B cell (primary cell): ENCODE data around the gene QKI. TPM values are rescaled to one million over a fixed set of nuclear protein-coding genes. Genes with fewer than 3 reads are reported as not detected.

ENCODE experiments used
- ATAC-seq: fragments of 200-7000 bp; cut with Tn5 transposase; one replicate; pipeline ENCODE4 v1.10.0; 2021; ENCODE audit warnings: low read depth, mild to moderate bottlenecking, moderate number of reproducible peaks, moderate library complexity
- CTCF ChIA-PET: fragments of 350-600 bp; sonication (Branson Sonifier 250); formaldehyde crosslinking; loops from one replicate; lab custom pipeline; 2021; ENCODE audit warnings: antibody characterized with exemption, inconsistent platforms; lab: Charles Lee
- POLR2A ChIA-PET: fragments of 350-600 bp; sonication (Branson Sonifier 250); formaldehyde crosslinking; loops from one replicate; lab custom pipeline; 2021; ENCODE audit warnings: antibody characterized with exemption; lab: Charles Lee
- DNase-seq: peaks from one replicate; pipeline ENCODE4 v3.0.0; 2013
- H2AFZ ChIP-seq: 2 replicates; pipeline ENCODE4 v1.6.1; 2012; ENCODE audit warnings: mild to moderate bottlenecking, low read depth, low read length; ENCODE audit not compliant: insufficient read depth, poor library complexity, severe bottlenecking
- H3K27ac ChIP-seq, 2 donors: 1 replicate in 1 of 2; 2 replicates in 1 of 2; pipeline ENCODE4 v1.5.1; 2012 to 2013; ENCODE audit warnings: low read length in 2 of 2, mild to moderate bottlenecking in 2 of 2, moderate library complexity in 1 of 2
- H3K27me3 ChIP-seq, 4 experiments: fragments of 200-600 bp in 1 of 4; sonication (generic) in 1 of 4; replicated peaks in 1 of 4; 1 replicate in 2 of 4; 2 replicates in 2 of 4; pipeline versions ENCODE4 v1.6.1 to v1.7.0; 2013 to 2016; ENCODE audit warnings: low read length in 3 of 4, mild to moderate bottlenecking in 2 of 4, mixed read lengths in 1 of 4, moderate library complexity in 1 of 4; ENCODE audit not compliant: insufficient read depth in 4 of 4, control insufficient read depth in 3 of 4; ENCODE audit errors: control extremely low read depth in 1 of 4
- H3K36me3 ChIP-seq, 2 experiments: replicated peaks in 1 of 2; 1 replicate in 1 of 2; 2 replicates in 1 of 2; pipeline versions ENCODE4 v1.6.1 to v1.7.1; 2013; ENCODE audit warnings: low read length in 1 of 2; ENCODE audit not compliant: insufficient read depth in 2 of 2, control insufficient read depth in 1 of 2; ENCODE audit errors: control extremely low read depth in 1 of 2, extremely low read depth in 1 of 2
- H3K4me1 ChIP-seq, 2 donors: fragments of 200-600 bp in 1 of 2; sonication (generic) in 1 of 2; 1 replicate in 1 of 2; 2 replicates in 1 of 2; pipeline versions ENCODE4 v1.5.1 to v1.6.1; 2013 to 2017; ENCODE audit warnings: low read length in 2 of 2; ENCODE audit not compliant: control insufficient read depth in 2 of 2, insufficient read depth in 2 of 2
- H3K4me2 ChIP-seq: replicated peaks from 2 replicates; pipeline ENCODE3; 2012; ENCODE audit warnings: mild to moderate bottlenecking, low read depth, low read length; ENCODE audit not compliant: poor library complexity, severe bottlenecking
- H3K4me3 ChIP-seq, 5 experiments: fragments of 200-600 bp in 1 of 5; sonication (generic) in 1 of 5; 1 replicate in 3 of 5; 2 replicates in 2 of 5; pipeline versions ENCODE4 v1.5.1 to v1.7.0; 2011 to 2016; ENCODE audit warnings: low read length in 4 of 5, mild to moderate bottlenecking in 4 of 5, low read depth in 2 of 5, control low read depth in 1 of 5, moderate library complexity in 1 of 5; ENCODE audit not compliant: insufficient read depth in 1 of 5; ENCODE audit errors: control extremely low read depth in 1 of 5, extremely low read depth in 1 of 5
- H3K79me2 ChIP-seq: fragments of 200-600 bp; sonication (generic); one replicate; pipeline ENCODE4 v1.6.0; 2016; ENCODE audit warnings: low read length; ENCODE audit not compliant: control insufficient read depth, insufficient read depth
- H3K9ac ChIP-seq: fragments of 200-600 bp; sonication (generic); 2 replicates; pipeline ENCODE4 v1.6.1; 2017; ENCODE audit warnings: mild to moderate bottlenecking, low read length, moderate library complexity
- H3K9me3 ChIP-seq, 3 donors: one replicate each; pipeline versions ENCODE4 v1.6.1 to v1.7.1; 2013; ENCODE audit warnings: low read length in 2 of 3; ENCODE audit not compliant: control insufficient read depth in 2 of 3, insufficient read depth in 1 of 3; ENCODE audit errors: control extremely low read depth in 1 of 3
- H4K20me1 ChIP-seq: 2 replicates; pipeline ENCODE4 v1.6.0; 2012; ENCODE audit warnings: mild to moderate bottlenecking, low read length; ENCODE audit not compliant: insufficient read depth, control insufficient read depth, poor library complexity, severe bottlenecking
- H3K27ac Mint-ChIP-seq: one replicate; pipeline ENCODE4 v1.8.0; 2021; ENCODE audit warnings: mixed read lengths
- H3K27me3 Mint-ChIP-seq: one replicate; pipeline ENCODE4 v1.8.0; 2021; ENCODE audit warnings: mixed read lengths
- H3K4me1 Mint-ChIP-seq: one replicate; pipeline ENCODE4 v1.8.0; 2021; ENCODE audit warnings: mixed read lengths
- H3K4me3 Mint-ChIP-seq: one replicate; pipeline ENCODE4 v1.8.0; 2021; ENCODE audit warnings: mixed read lengths
- H3K9me3 Mint-ChIP-seq: one replicate; pipeline ENCODE4 v1.8.0; 2022; ENCODE audit warnings: mixed read lengths; ENCODE audit not compliant: insufficient read depth
- EZH2 ChIP-seq: IDR thresholded peaks from 2 replicates; pipeline ENCODE4 v1.6.1; 2012; ENCODE audit warnings: borderline replicate concordance, low read depth, mild to moderate bottlenecking, moderate library complexity, low read length; ENCODE audit not compliant: insufficient read depth, poor library complexity, severe bottlenecking
- WGBS: methylation state at CpG from one replicate; pipeline ENCODE4 v1.1.5; 2013; ENCODE audit warnings: missing lambda C conversion rate; ENCODE audit not compliant: insufficient coverage; 5-methylcytosine and 5-hydroxymethylcytosine counted together
- intact Hi-C: fragments of 100-400 bp; cut with micrococcal nuclease; formaldehyde crosslinking; loops from one replicate; pipeline ENCODE4 v1.10.0; 2022
- polyA plus RNA-seq: library from polyadenylated mRNA; depleted of rRNA; stranded (reverse); fragments of >200 nt; gene quantifications from 2 replicates; pipeline ENCODE4 v1.2.3, GENCODE V29; 2012
- total RNA-seq, 2 donors: library from RNA; stranded (reverse); fragments of 120-200 nt in 1 of 2; gene quantifications; 1 replicate in 1 of 2; 2 replicates in 1 of 2; pipeline versions ENCODE4 v1.2.3 to v1.2.4, GENCODE V29; 2013 to 2022
- TF ChIP-seq, protein P1 (sequence below): fragments of 200-600 bp; IDR thresholded peaks from one replicate; pipeline ENCODE4 v1.8.0; 2022; ENCODE audit warnings: antibody characterized with exemption, mild to moderate bottlenecking

Gene QKI
- total and polyA plus RNA-seq, 2 donors (not counting 1 experiment from before 2014, with no cell fraction given) = 38.8 to 79.5 TPM

DNA sequence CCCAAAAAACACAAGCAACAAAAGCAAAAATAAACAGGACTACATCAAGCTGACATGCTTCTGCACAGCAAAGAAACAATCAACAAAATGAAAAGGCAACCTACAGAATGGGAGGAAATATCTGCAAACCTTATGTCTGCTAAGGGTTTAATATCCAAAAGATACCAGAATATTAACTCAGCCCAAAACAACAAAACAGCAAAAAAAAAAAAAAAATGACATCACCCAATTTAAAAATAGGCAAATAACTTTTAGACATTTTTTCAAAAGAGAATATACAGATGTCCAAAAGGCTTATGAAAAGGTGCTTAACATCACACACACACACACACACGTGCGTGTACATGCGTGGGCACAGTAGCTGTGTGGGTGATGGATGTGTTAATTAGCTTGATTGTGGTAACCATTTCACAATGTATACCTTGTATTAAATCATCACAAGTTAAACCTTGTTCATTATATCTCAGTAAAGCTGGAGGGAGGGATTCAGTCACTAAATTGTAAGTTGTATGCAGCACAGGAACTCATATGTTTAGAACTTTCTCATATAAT lies 52.4 kb downstream of the QKI start:
- CTCF ChIA-PET = interaction anchor here (0.9 kb wide), 1 partner anchor 51 kb away, joined by 4 read pairs; no protein-coding TSS in a partner anchor
- POLR2A ChIA-PET = no interaction called here
- no peak overlapping the region for H3K4me3 Mint-ChIP-seq
- no peaks in the 10 kb centered on the region for H3K27me3 Mint-ChIP-seq
- peaks cover 0 to 3% of the 10 kb centered on the region in 2 experiments for H3K36me3 ChIP-seq
- no peaks in the 10 kb centered on the region for H3K4me1 ChIP-seq
- H3K27ac Mint-ChIP-seq = no peak overlapping the region
- no peak for TF ChIP-seq EZH2
- TF ChIP-seq, protein P1, sequence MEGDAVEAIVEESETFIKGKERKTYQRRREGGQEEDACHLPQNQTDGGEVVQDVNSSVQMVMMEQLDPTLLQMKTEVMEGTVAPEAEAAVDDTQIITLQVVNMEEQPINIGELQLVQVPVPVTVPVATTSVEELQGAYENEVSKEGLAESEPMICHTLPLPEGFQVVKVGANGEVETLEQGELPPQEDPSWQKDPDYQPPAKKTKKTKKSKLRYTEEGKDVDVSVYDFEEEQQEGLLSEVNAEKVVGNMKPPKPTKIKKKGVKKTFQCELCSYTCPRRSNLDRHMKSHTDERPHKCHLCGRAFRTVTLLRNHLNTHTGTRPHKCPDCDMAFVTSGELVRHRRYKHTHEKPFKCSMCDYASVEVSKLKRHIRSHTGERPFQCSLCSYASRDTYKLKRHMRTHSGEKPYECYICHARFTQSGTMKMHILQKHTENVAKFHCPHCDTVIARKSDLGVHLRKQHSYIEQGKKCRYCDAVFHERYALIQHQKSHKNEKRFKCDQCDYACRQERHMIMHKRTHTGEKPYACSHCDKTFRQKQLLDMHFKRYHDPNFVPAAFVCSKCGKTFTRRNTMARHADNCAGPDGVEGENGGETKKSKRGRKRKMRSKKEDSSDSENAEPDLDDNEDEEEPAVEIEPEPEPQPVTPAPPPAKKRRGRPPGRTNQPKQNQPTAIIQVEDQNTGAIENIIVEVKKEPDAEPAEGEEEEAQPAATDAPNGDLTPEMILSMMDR = no peak
- H2AFZ ChIP-seq = no peak overlapping the region
- no peak overlapping the region for H3K4me2 ChIP-seq
- intact Hi-C loops = no loop called here
- H3K27ac ChIP-seq = no peak overlapping the region
- DNase-seq = no peak
- H3K9me3 Mint-ChIP-seq = peaks cover 10% of the 10 kb centered on the region
- peaks cover 1 to 14% (median 7%) of the 10 kb centered on the region in 3 donors for H3K9me3 ChIP-seq
- peaks cover 82% of the 10 kb centered on the region for H3K79me2 ChIP-seq
- no peak overlapping the region for H3K4me3 ChIP-seq
- no peak for ATAC-seq
- peaks cover 27% of the 10 kb centered on the region for H3K4me1 Mint-ChIP-seq
- peaks cover 9% of the 10 kb centered on the region for H4K20me1 ChIP-seq
- no peaks in the 10 kb centered on the region for H3K27me3 ChIP-seq
- no CpG with 5 or more reads among the region's 3 CpGs for WGBS
- no peak overlapping the region for H3K9ac ChIP-seq

DNA sequence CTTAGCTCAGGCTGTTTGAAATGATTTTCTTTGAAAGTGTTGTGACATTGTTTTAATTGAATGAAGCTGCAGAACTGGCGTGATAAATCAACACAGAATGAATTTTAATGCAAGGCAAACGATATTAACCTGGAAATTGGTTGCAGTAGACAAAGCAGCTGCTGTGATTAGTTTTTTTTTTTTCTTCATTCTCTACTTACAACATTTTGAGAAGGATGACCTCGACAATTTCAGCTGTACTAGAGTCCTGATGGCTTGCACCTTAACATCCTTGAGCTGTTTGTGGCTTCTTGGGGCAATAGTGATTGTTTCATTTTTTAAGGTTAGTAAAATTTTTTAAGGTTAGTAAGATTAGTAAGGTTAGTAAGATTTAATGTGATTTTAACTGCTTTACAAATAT lies 54.2 kb downstream of the QKI start:
- TF ChIP-seq, protein P1 = no peak
- no peak for TF ChIP-seq EZH2
- peaks cover 9% of the 10 kb centered on the region for H4K20me1 ChIP-seq

More for the DNA sequence above, 54.2 kb downstream of the QKI start:
- ATAC-seq = no peak
- Histone ChIP-seq H3K9ac (no peak overlapping the region), H3K27ac (no peak overlapping the region), H2AFZ (no peak overlapping the region), H3K4me2 (no peak overlapping the region), H3K36me3 (peaks cover 0 to 3% of the 10 kb centered on the region in 2 experiments), H3K4me3 (no peak overlapping the region), H3K27me3 (no peaks in the 10 kb centered on the region), H3K4me1 (no peaks in the 10 kb centered on the region), H3K79me2 (peaks cover 72% of the 10 kb centered on the region), H3K9me3 (peaks cover 1 to 14% (median 7%) of the 10 kb centered on the region in 3 donors)
- intact Hi-C loops = no loop called here
- Mint-ChIP-seq H3K9me3 (peaks cover 10% of the 10 kb centered on the region), H3K27me3 (no peaks in the 10 kb centered on the region), H3K4me1 (peaks cover 26% of the 10 kb centered on the region), H3K4me3 (no peak overlapping the region), H3K27ac (no peak overlapping the region)
- WGBS = no CpG with 5 or more reads among the region's 3 CpGs
- ChIA-PET CTCF (no interaction called here), POLR2A (interaction anchor here (0.6 kb wide), 1 partner anchor 239 kb away, joined by 3 read pairs; no protein-coding TSS in a partner anchor)
- DNase-seq = no peak
